Brain microvascular endothelial cell (primary cell): ENCODE data around the gene WLS.
A peak's percentile ranks its signal among the peaks of the same experiment; 100 is the strongest.

ENCODE experiments used
- DNase-seq: peaks from one replicate; pipeline ENCODE4 v3.0.0-alpha.2; 2020
- H3K27ac ChIP-seq: fragments of 250-450 bp; sonication (Bioruptor Pico); 2 replicates; pipeline ENCODE4 v1.5.1; 2020; ENCODE audit warnings: mild to moderate bottlenecking, moderate library complexity
- H3K27me3 ChIP-seq: fragments of 250-450 bp; sonication (Bioruptor Pico); replicated peaks from 2 replicates; pipeline ENCODE4 v1.5.1; 2020; ENCODE audit warnings: mild to moderate bottlenecking
- H3K36me3 ChIP-seq: fragments of 250-450 bp; sonication (Bioruptor Pico); replicated peaks from 2 replicates; pipeline ENCODE4 v1.5.1; 2020; ENCODE audit warnings: mild to moderate bottlenecking
- H3K4me3 ChIP-seq: 2 replicates; pipeline ENCODE4 v1.5.1; 2011; ENCODE audit warnings: low read depth, mild to moderate bottlenecking, control low read depth, low read length, moderate library complexity
- in situ Hi-C: cut with HindIII; loops from 2 replicates; pipeline ENCODE4 v1.10.0; 2017; ENCODE audit warnings: low sequenced_read_pairs, low pct_ligation_motif_present
- TF ChIP-seq, protein P1 (sequence below): IDR thresholded peaks from 2 replicates; pipeline ENCODE4 v1.5.1; 2011; ENCODE audit warnings: low read depth, mild to moderate bottlenecking, moderate library complexity, low read length, control low read depth, inconsistent platforms; ENCODE audit errors: missing control alignments

The WLS gene

DNA sequence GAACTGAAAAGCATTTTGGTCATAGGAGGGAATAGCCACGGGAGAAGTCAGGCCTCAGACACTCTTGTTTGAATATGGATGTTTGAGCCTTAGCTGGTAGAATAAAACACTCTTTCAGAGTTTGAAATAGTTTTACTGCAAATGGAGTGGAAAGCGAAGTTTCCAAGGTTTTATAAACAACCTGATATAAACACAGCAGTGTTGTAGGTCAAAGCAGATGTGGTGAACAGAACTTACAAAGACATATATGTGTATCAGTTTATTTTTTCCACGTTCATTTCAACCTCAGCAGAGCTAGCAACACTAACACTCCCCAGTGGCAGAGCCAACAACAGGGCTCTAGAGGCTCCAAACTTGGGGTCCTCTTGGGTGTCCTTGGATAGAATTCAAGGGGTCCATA lies 89.9 kb downstream of the WLS start:
- TF ChIP-seq, protein P1, sequence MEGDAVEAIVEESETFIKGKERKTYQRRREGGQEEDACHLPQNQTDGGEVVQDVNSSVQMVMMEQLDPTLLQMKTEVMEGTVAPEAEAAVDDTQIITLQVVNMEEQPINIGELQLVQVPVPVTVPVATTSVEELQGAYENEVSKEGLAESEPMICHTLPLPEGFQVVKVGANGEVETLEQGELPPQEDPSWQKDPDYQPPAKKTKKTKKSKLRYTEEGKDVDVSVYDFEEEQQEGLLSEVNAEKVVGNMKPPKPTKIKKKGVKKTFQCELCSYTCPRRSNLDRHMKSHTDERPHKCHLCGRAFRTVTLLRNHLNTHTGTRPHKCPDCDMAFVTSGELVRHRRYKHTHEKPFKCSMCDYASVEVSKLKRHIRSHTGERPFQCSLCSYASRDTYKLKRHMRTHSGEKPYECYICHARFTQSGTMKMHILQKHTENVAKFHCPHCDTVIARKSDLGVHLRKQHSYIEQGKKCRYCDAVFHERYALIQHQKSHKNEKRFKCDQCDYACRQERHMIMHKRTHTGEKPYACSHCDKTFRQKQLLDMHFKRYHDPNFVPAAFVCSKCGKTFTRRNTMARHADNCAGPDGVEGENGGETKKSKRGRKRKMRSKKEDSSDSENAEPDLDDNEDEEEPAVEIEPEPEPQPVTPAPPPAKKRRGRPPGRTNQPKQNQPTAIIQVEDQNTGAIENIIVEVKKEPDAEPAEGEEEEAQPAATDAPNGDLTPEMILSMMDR: no peak
- Histone ChIP-seq H3K36me3 (peaks cover 49% of the 10 kb centered on the region), H3K27me3 (no peaks in the 10 kb centered on the region), H3K27ac (no peak overlapping the region), H3K4me3 (no peak overlapping the region)
- DNase-seq: no peak
- in situ Hi-C loops: loop anchor here (25.0 kb wide), 2 partner anchors 95 to 170 kb away; partner anchors contain the start of gene WLS

DNA sequence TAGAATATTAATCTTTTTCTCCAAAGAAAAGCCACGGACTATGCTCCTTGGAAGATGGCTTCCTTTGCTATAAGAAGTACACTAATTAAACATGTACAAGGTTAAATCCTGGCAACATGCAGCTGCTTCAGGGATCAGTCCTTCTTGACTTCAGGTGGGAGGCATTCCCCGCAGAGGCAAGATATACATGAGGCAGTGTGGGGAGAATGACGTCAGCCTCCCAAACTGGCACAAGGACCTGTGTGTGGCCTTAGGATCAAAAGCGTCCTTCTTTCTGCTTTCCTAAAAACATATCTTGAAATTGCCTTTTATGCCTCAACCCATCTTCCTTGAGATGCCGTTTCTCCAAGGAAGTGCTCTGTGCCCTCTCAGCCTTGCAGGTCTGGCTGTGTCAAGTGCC lies 90.3 kb downstream of the WLS start:
- no peak for DNase-seq
- peak overlapping the region; percentile 63 for H3K27ac ChIP-seq

DNA sequence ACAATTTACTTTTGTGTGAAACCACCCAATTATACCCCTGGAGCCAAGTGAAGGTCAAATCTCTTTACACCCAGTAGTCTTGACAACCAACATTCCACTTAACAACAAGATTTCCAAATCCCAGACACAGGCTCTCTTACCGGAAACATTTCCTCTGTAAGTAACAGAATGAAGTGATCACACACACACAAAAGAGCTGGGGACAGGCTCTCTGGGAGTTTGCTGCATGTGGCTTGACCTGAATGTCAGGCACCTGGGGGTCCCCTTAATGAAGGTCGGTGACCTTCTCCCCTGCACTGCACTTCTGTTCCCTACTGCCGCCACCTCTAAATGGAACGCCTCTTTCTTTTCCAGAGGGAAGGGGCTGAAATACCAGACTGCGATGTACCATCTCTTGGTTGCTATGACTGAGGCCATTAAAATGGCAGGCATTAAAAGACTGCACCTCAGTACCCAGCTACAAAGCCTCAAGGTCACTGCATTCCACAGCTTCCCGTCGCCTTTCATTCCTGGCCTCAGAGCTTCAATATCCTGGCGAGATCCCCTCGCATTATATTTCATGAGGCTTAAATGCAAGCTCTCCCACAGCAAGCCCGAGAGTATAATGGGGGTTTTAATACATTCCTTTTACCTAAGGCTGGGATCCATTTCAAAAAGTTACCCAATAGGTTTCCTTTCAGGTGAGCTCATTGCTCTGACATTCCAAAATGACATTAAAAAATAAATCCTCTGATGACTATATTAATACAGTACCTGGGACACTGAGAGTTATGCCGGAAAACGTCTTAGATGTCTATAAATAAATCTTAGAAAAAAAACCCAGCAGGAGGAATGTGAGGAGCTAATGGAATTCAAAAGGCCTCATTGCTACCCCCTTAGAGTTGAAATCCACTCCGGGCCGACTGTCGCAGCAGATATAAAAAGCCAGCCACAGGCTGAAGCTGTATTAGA lies 91.0 kb downstream of the WLS start:
- Histone ChIP-seq H3K4me3 (no peak overlapping the region), H3K36me3 (peaks cover 53% of the 10 kb centered on the region), H3K27me3 (no peaks in the 10 kb centered on the region), H3K27ac (peak overlapping the region; percentile 63)
- in situ Hi-C loops: loop anchor here (25.0 kb wide), 2 partner anchors 96 to 171 kb away; partner anchors contain the start of gene WLS
- TF ChIP-seq, protein P1: no peak
- DNase-seq: peak; percentile 48

More for the DNA sequence above, 90.3 kb downstream of the WLS start:
- H3K4me3 ChIP-seq: no peak overlapping the region
- in situ Hi-C loops: loop anchor here (25.0 kb wide), 2 partner anchors 95 to 170 kb away; partner anchors contain the start of gene WLS
- TF ChIP-seq, protein P1: no peak
- H3K36me3 ChIP-seq: peaks cover 49% of the 10 kb centered on the region
- no peaks in the 10 kb centered on the region for H3K27me3 ChIP-seq

- DNase-seq: peak; percentile 45
- Histone ChIP-seq H3K27ac (peak overlapping the region; percentile 63), H3K4me3 (no peak overlapping the region), H3K36me3 (peaks cover 55% of the 10 kb centered on the region), H3K27me3 (no peaks in the 10 kb centered on the region)
- in situ Hi-C loops: loop anchor here (25.0 kb wide), 2 partner anchors 97 to 172 kb away; partner anchors contain the start of gene WLS
- TF ChIP-seq, protein P1: no peak
Measured at GRCh38 chr1:68140536-68140935, 91.8 kb downstream of the WLS start.

DNA sequence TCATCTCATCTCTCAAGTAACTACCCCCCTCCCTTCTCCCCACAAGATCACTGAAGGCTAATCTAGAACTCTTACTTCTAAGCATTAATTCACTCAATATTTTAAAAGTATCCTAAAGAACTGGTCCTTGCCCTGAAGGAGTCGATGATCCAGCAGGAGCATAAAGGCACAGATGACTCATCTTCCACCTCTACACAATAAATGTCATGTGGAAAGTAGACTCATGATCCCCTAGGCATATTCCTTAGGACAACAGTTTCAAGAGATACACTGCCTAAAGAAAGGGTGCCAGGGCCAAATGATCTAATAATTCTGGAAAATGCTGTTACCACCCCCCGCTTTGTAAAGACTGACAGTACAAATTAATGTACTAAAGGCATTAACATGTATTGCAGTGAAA lies 96.1 kb downstream of the WLS start:
- TF ChIP-seq, protein P1: no peak
- Histone ChIP-seq H3K27ac (no peak overlapping the region), H3K4me3 (no peak overlapping the region), H3K27me3 (no peaks in the 10 kb centered on the region), H3K36me3 (peaks cover 69% of the 10 kb centered on the region)
- no peak for DNase-seq
- in situ Hi-C loops: loop anchor here (25.0 kb wide), 2 partner anchors 101 to 176 kb away; partner anchors contain the start of gene WLS
